Lower lobe of right lung (tissue), 2 donors: ENCODE data around the gene ARMC7. TPM values are rescaled to one million over a fixed set of nuclear protein-coding genes. Genes with fewer than 3 reads are reported as not detected.

Source experiments
- ATAC-seq, 2 donors: fragments of 200-7000 bp; cut with Tn5 transposase; one replicate each; pipeline ENCODE4 v1.9.1; 2020 to 2022; ENCODE audit warnings: mild to moderate bottlenecking in 2 of 2, moderate library complexity in 2 of 2
- DNase-seq: peaks from one replicate; pipeline ENCODE4 v3.0.0-alpha.2; 2020
- H3K27ac ChIP-seq: fragments of 200-600 bp; one replicate; pipeline ENCODE4 v1.8.0; 2022
- H3K27me3 ChIP-seq: fragments of 200-600 bp; one replicate; pipeline ENCODE4 v1.8.0; 2022; ENCODE audit warnings: low read depth
- H3K36me3 ChIP-seq: fragments of 200-600 bp; one replicate; pipeline ENCODE4 v1.8.0; 2022; ENCODE audit warnings: mild to moderate bottlenecking
- H3K4me1 ChIP-seq: fragments of 200-600 bp; one replicate; pipeline ENCODE4 v1.8.0; 2022
- H3K4me3 ChIP-seq: fragments of 200-600 bp; one replicate; pipeline ENCODE4 v1.8.0; 2022; ENCODE audit warnings: mild to moderate bottlenecking
- H3K9me3 ChIP-seq: fragments of 200-600 bp; one replicate; pipeline ENCODE4 v1.8.0; 2022
- intact Hi-C: fragments of 100-400 bp; cut with DNase I; formaldehyde crosslinking; loops from one replicate; pipeline ENCODE4 v1.11.0; 2022
- long read RNA-seq: library from polyadenylated mRNA; unstranded; transcript quantifications from one replicate; pipeline ENCODE4 v2.0.0, GENCODE V29; 2021
- total RNA-seq: library from RNA; stranded (reverse); fragmentation: NEBNext Ultra II Directional; extraction: Animal tissue kit (Norgen Biotek cat#: 25700); gene quantifications from one replicate; pipeline ENCODE4 v1.2.1, GENCODE V29; 2021
- TF ChIP-seq, protein P1 (sequence below): fragments of 200-600 bp; IDR thresholded peaks from one replicate; pipeline ENCODE4 v1.8.0; 2022; ENCODE audit warnings: antibody characterized with exemption, mild to moderate bottlenecking
- donor health status: DM: no; HTN: yes; CAD: no; lungs with severe emphysema.

Gene ARMC7
- 16.7 TPM for total RNA-seq
- long read RNA-seq, transcript ARMC7-201 (3 exons, 2,126 nt), result major isoform, 12 of 27 reads
- long read RNA-seq, partial matches to known transcripts, result 0 of 27 reads
- long read RNA-seq, other reads (novel, unspliced or antisense), result 10 of 27 reads

GRCh38 chr17:75109407-75110233 is at the start of gene ARMC7:
ARMC7 (plus strand) TSS chr17:75109969; CDS start chr17:75110289, 320 bp downstream.
- TF ChIP-seq, protein P1, sequence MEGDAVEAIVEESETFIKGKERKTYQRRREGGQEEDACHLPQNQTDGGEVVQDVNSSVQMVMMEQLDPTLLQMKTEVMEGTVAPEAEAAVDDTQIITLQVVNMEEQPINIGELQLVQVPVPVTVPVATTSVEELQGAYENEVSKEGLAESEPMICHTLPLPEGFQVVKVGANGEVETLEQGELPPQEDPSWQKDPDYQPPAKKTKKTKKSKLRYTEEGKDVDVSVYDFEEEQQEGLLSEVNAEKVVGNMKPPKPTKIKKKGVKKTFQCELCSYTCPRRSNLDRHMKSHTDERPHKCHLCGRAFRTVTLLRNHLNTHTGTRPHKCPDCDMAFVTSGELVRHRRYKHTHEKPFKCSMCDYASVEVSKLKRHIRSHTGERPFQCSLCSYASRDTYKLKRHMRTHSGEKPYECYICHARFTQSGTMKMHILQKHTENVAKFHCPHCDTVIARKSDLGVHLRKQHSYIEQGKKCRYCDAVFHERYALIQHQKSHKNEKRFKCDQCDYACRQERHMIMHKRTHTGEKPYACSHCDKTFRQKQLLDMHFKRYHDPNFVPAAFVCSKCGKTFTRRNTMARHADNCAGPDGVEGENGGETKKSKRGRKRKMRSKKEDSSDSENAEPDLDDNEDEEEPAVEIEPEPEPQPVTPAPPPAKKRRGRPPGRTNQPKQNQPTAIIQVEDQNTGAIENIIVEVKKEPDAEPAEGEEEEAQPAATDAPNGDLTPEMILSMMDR, result no peak
- peak within 1 kb of the TSS; percentile 89 for H3K27ac ChIP-seq
- H3K9me3 ChIP-seq, result no peaks in the 10 kb centered on the region
- H3K4me3 ChIP-seq, result peak within 1 kb of the TSS; percentile 96
- H3K27me3 ChIP-seq, result no peaks in the 10 kb centered on the region
- peaks cover 46% of the 10 kb centered on the region for H3K4me1 ChIP-seq
- H3K36me3 ChIP-seq, result peaks cover 6% of the 10 kb centered on the region
- DNase-seq (peak; percentile 95), ATAC-seq (peak; percentile 90 to 91)
- intact Hi-C loops, result loop anchor here (10.0 kb wide), 1 partner anchor 65 kb away; no protein-coding TSS in a partner anchor

- Histone ChIP-seq H3K27ac (no peak overlapping the region), H3K4me3 (no peak overlapping the region), H3K36me3 (peaks cover 82% of the 10 kb centered on the region), H3K27me3 (no peaks in the 10 kb centered on the region), H3K9me3 (no peaks in the 10 kb centered on the region), H3K4me1 (peaks cover 14% of the 10 kb centered on the region)
- intact Hi-C loops, result no loop called here
- no peak for DNase-seq
- TF ChIP-seq, protein P1, result no peak
- ATAC-seq, result no peak
Measured at GRCh38 chr17:75060434-75061054, 49.2 kb upstream of the ARMC7 start.

- H3K36me3 ChIP-seq, result peaks cover 79% of the 10 kb centered on the region
- H3K4me1 ChIP-seq, result peaks cover 14% of the 10 kb centered on the region
- intact Hi-C loops, result no loop called here
- no peak overlapping the region for H3K27ac ChIP-seq
- no peak for DNase-seq
- no peaks in the 10 kb centered on the region for H3K9me3 ChIP-seq
- H3K27me3 ChIP-seq, result no peaks in the 10 kb centered on the region
- no peak for ATAC-seq
- TF ChIP-seq, protein P1, result no peak
- H3K4me3 ChIP-seq, result no peak overlapping the region
Measured at GRCh38 chr17:75061055-75061438, 48.7 kb upstream of the ARMC7 start.

GRCh38 chr17:75061618-75062017 is 48.2 kb upstream of the ARMC7 start:
- Histone ChIP-seq H3K36me3 (peaks cover 73% of the 10 kb centered on the region), H3K9me3 (no peaks in the 10 kb centered on the region), H3K4me3 (no peak overlapping the region), H3K27me3 (no peaks in the 10 kb centered on the region), H3K27ac (no peak overlapping the region), H3K4me1 (peaks cover 14% of the 10 kb centered on the region)
- ATAC-seq (no peak), DNase-seq (no peak)
- intact Hi-C loops, result no loop called here
- TF ChIP-seq, protein P1, result no peak

GRCh38 chr17:75063201-75063600 is 46.6 kb upstream of the ARMC7 start:
- Histone ChIP-seq H3K4me1 (peaks cover 14% of the 10 kb centered on the region), H3K36me3 (peaks cover 62% of the 10 kb centered on the region), H3K27me3 (no peaks in the 10 kb centered on the region), H3K9me3 (no peaks in the 10 kb centered on the region), H3K4me3 (no peak overlapping the region), H3K27ac (no peak overlapping the region)
- intact Hi-C loops, result no loop called here
- ATAC-seq (no peak), DNase-seq (no peak)
- TF ChIP-seq, protein P1, result no peak
